Skin of body (tissue), 2 donors: ENCODE results near the gene SLC7A10. TPM values are rescaled to one million over a fixed set of nuclear protein-coding genes. Genes with fewer than 3 reads are reported as not detected.
"Not testable (repeated sequence)": the region's sequence is repeated elsewhere in the genome, so short reads cannot be mapped to it uniquely, and the experiment has no call there.

ENCODE experiments used
- DNase-seq: peaks from one replicate; lab custom pipeline; 2025; lab: John Stamatoyannopoulos, UW
- total RNA-seq: library from RNA; depleted of rRNA; stranded (reverse); fragments of >200 nt; gene quantifications from one replicate; pipeline ENCODE4 v1.2.3, GENCODE V29; 2014

SLC7A10 gene
- total RNA-seq, 1 donor from 2014 or later: 9.7 TPM

GRCh38 chr19:33177417-33177979 is 48.2 kb downstream of the SLC7A10 start:
- peak; percentile 83 for DNase-seq

GRCh38 chr19:33176670-33177416 is 48.8 kb downstream of the SLC7A10 start:
- peak; percentile 97 for DNase-seq

- no peak for DNase-seq
Observed at GRCh38 chr19:33175886-33176669, 49.6 kb downstream of the SLC7A10 start.

GRCh38 chr19:33175156-33175782 is 50.4 kb downstream of the SLC7A10 start:
- DNase-seq: no peak

GRCh38 chr19:33174186-33174585 is 51.5 kb downstream of the SLC7A10 start:
- no peak for DNase-seq

- no peak for DNase-seq
Observed at GRCh38 chr19:33171916-33172359, 53.7 kb downstream of the SLC7A10 start.

- no peak for DNase-seq
Observed at GRCh38 chr19:33171222-33171795, 54.3 kb downstream of the SLC7A10 start.

- DNase-seq: no peak
Observed at GRCh38 chr19:33168528-33168927, 57.1 kb downstream of the SLC7A10 start.

GRCh38 chr19:33167438-33167837 is 58.2 kb downstream of the SLC7A10 start:
- no peak for DNase-seq

- not testable (repeated sequence) for DNase-seq
Observed at GRCh38 chr19:33166037-33166436, 59.6 kb downstream of the SLC7A10 start.

GRCh38 chr19:33163481-33163880 is 62.2 kb downstream of the SLC7A10 start:
- DNase-seq: no peak

GRCh38 chr19:33161201-33161600 is 64.4 kb downstream of the SLC7A10 start:
- no peak for DNase-seq

GRCh38 chr19:33159893-33160292 is 65.8 kb downstream of the SLC7A10 start:
- DNase-seq: no peak

- no peak for DNase-seq
Observed at GRCh38 chr19:33159149-33159548, 66.5 kb downstream of the SLC7A10 start.

Other genes with a start within 250 kb of the SLC7A10 start
- 2.2 TPM for gene RHPN2, start 161.0 kb downstream of the SLC7A10 start, total RNA-seq
- gene GPATCH1, start 144.7 kb downstream of the SLC7A10 start, total RNA-seq: 6.4 TPM
- 0.10 TPM for gene WDR88, start 93.7 kb downstream of the SLC7A10 start, total RNA-seq
- gene LRP3, start 31.5 kb downstream of the SLC7A10 start, total RNA-seq: 15.0 TPM
- gene CEBPA, start 76.7 kb upstream of the SLC7A10 start, total RNA-seq: 70.0 TPM
- gene CEBPG, start 147.9 kb upstream of the SLC7A10 start, total RNA-seq: 34.8 TPM